Mammary epithelial cell (primary cell): Measurements from ENCODE around the gene IFNAR2.

Experiments
- CTCF ChIP-seq, 2 donors: IDR thresholded peaks in 1 of 2; conservative IDR thresholded peaks in 1 of 2; 2 replicates each; pipeline ENCODE4 v1.5.1; 2011 to 2012; ENCODE audit warnings: inconsistent platforms in 2 of 2, low read length in 2 of 2, mild to moderate bottlenecking in 2 of 2, control low read depth in 1 of 2, low read depth in 1 of 2; ENCODE audit not compliant: insufficient read depth in 1 of 2; ENCODE audit errors: extremely low read depth in 1 of 2
- EZH2 ChIP-seq: IDR thresholded peaks from 2 replicates; pipeline ENCODE4 v1.6.1; 2012; ENCODE audit warnings: low read length, inconsistent platforms, borderline replicate concordance

DNA sequence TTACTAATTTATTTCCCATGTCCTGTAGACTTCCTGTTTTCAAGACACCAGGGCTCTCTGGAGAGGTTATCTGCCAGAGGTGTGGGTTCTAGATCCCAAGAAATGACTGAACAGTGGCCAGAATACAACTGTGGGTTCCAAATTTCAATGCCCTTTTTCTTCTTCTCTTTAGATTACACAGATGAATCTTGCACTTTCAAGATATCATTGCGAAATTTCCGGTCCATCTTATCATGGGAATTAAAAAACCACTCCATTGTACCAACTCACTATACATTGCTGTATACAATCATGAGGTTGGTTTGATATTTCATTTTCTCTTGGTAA is 15.0 kb downstream of the IFNAR2 start:
- TF ChIP-seq EZH2: no peak
- TF ChIP-seq CTCF (conservative IDR thresholded peaks at IDR 0.05 in 1 of 2, IDR thresholded peaks at IDR 0.05 in 1 of 2; ENCODE audit: extremely low read depth in 1 of 2, insufficient read depth in 1 of 2, low read depth in 1 of 2, low read length in 2 of 2): no peak
